ENCODE measurements around the gene B2M.

DNA sequence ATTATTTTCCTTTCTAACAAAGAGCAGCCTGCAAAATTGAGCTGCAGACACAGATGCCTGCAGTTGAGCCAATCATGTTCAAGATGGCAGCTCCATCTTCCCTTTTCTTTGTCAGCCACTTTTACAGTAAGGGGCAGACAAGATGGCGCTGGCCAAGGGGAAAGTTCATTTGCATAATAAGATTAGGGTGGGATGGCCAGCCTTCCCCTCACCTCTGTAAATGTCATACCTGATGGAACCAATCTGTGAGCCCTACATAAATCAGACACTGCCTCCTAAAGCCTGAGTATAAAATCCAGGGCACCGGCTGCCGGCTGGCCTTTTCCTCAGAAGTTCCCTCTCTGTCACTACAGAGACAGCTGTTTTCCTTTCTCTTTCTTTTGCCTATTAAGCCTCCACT, 16.0 kb upstream of the B2M start:
- TF ChIP-seq, protein P1, sequence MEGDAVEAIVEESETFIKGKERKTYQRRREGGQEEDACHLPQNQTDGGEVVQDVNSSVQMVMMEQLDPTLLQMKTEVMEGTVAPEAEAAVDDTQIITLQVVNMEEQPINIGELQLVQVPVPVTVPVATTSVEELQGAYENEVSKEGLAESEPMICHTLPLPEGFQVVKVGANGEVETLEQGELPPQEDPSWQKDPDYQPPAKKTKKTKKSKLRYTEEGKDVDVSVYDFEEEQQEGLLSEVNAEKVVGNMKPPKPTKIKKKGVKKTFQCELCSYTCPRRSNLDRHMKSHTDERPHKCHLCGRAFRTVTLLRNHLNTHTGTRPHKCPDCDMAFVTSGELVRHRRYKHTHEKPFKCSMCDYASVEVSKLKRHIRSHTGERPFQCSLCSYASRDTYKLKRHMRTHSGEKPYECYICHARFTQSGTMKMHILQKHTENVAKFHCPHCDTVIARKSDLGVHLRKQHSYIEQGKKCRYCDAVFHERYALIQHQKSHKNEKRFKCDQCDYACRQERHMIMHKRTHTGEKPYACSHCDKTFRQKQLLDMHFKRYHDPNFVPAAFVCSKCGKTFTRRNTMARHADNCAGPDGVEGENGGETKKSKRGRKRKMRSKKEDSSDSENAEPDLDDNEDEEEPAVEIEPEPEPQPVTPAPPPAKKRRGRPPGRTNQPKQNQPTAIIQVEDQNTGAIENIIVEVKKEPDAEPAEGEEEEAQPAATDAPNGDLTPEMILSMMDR (conservative IDR thresholded peaks at IDR 0.05; ENCODE audit: low read depth in 2 of 2) = no peak
- TF ChIP-seq EZH2phosphoT487 (IDR thresholded peaks at IDR 0.05; ENCODE audit: unreplicated experiment) = no peak
- no peak for TF ChIP-seq EZH2 (IDR thresholded peaks at IDR 0.05; ENCODE audit: low read depth, unreplicated experiment)
- no peak for TF ChIP-seq CREB1 (CRISPR knock-in tag; IDR thresholded peaks at IDR 0.05; ENCODE audit: low read depth)
- TF ChIP-seq POLR2AphosphoS5 (IDR thresholded peaks at IDR 0.05; ENCODE audit: low read depth) = no peak
- TF ChIP-seq, protein P2, sequence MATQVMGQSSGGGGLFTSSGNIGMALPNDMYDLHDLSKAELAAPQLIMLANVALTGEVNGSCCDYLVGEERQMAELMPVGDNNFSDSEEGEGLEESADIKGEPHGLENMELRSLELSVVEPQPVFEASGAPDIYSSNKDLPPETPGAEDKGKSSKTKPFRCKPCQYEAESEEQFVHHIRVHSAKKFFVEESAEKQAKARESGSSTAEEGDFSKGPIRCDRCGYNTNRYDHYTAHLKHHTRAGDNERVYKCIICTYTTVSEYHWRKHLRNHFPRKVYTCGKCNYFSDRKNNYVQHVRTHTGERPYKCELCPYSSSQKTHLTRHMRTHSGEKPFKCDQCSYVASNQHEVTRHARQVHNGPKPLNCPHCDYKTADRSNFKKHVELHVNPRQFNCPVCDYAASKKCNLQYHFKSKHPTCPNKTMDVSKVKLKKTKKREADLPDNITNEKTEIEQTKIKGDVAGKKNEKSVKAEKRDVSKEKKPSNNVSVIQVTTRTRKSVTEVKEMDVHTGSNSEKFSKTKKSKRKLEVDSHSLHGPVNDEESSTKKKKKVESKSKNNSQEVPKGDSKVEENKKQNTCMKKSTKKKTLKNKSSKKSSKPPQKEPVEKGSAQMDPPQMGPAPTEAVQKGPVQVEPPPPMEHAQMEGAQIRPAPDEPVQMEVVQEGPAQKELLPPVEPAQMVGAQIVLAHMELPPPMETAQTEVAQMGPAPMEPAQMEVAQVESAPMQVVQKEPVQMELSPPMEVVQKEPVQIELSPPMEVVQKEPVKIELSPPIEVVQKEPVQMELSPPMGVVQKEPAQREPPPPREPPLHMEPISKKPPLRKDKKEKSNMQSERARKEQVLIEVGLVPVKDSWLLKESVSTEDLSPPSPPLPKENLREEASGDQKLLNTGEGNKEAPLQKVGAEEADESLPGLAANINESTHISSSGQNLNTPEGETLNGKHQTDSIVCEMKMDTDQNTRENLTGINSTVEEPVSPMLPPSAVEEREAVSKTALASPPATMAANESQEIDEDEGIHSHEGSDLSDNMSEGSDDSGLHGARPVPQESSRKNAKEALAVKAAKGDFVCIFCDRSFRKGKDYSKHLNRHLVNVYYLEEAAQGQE (IDR thresholded peaks at IDR 0.05; ENCODE audit: unreplicated experiment) = no peak
- TF ChIP-seq ZNF114 (CRISPR knock-in tag; IDR thresholded peaks at IDR 0.05) = no peak
